ENCODE results near the gene RAPH1.

Gene RAPH1

DNA sequence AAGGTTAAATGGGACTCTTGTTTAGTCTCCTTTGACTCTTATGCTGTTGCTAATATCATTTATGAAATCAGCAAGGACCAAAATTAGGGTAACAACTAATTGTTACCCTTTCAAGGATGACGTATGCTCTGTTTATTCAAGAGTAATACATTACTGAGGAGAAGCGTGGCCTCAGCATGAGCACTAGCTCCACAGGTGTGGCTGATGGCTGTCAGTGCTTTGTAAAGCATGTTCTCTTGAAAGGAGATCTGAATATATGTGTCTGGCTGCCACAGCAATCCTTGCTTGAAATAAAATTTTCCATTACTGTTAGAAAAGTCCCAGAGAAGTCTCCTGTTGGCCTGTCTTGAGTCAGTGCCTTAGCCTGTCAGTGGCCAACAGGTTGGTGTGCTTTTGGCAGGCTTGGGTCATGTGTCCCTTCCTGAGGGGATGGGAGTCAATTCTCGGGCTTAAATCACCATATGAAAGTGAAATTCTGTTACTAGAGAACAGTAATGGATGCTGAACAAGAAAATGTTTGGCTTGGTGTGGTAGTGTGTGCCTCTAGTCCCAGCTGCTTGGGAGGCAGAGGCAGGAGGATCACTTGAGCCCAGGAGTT is 174.2 kb downstream of the RAPH1 start:
- DNase-seq (ENCODE audit: low spot score) = no peak

DNA sequence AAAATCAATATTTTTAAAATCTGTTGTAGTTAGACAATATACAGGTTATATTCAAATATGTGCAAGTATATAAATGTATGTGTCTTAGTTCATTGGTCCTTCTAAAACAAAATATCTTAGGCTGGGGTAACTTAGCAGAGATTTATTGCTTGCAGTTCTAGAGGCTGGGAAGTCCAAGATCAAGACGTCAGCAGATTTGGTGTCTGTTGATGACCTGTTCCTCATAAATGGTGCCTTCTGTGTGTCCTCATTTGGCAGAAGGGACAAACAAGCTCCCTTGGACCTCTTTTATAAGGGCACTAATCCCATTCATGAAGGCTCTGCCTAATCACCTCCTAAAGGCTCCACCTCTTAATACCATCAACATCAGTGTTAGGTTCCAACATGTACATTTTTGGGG is 175.7 kb downstream of the RAPH1 start:
- DNase-seq (ENCODE audit: low spot score) = no peak

DNA sequence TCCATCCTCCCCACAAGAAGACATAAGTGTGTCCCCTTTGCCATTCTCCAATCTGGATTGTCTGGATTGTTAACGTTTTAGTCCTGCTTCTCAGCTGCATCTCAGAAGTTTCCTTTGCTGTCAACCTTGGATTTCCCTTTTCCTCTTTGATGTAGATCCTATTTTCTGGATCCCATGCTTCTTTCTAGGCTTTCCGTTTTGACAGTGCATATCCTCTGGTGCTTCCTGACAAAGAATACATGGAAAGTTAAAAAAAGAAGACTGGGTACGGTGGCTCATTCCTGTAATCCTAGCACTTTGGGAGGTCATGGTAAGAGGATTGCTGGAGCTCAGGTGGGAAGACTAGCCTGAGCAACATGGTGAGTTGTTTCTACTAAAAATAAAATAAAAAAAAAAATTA is 180.1 kb downstream of the RAPH1 start:
- DNase-seq (ENCODE audit: low spot score) = no peak

DNA sequence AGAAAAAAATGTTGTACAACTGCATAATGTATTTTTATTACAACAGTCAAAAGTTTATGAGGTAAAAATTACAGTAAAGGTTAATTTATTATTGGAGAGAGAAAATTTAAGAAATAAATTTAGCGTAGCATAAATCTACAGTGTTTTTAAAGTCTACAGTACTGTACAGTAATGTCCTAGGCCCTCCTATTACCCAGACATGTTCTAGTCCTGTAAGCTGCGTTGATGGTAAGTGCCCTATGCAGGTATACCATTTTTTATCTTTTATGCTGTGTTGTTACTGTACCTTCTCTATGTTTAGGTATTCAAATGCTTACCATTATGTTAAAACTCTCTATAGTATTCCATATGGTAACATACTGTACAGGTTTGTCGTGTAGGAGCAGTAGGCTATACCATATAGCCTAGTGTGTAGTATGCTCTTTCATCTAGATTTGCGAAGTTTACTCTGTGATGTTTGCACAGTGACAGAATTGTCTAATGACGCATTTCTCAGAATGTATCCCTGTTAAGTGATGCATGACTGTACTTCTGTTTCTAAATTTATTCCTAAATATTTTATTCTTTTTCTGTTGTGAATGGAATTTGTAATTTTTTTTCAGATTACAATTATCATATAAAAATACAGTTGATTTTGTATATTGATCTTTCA is 182.4 kb downstream of the RAPH1 start:
- no peak for DNase-seq (ENCODE audit: low spot score)

DNA sequence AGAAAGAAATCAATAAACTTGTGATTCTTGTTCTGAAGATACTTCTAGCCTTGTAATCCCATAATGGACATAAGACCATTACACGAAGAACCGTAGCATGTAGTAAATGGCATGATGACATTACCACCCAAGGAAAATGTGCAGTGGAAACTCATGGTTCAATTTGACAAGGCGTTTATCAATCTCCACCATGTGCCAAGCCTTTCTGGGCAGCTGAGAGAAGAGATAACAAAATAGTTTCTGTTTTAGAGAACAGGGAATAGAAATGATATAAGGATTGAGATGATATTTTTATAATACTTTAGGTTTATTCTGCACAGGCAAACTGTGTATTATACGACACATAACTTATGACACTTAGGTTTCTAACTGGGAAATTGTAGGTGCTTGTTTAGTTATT is 187.7 kb downstream of the RAPH1 start:
- no peak for DNase-seq (ENCODE audit: low spot score)

DNA sequence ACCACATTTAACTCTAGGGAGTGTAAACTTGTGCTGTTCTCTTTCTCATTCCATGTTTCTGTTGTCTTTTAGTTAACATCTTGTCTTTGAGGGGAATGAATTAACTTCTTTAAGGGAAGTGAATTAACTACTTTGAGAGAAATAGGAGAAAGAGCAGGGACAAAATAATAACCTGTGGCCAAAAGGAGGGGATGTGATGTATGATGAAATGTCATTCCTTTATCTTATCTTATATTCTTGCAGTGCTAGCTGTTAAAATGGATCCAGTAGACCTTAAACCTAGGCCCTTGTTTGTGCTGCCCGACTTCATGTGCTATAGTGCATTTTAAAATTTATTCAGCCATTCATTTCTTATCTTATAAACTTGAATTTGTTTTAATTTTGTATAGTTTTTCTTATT is 188.5 kb downstream of the RAPH1 start:
- DNase-seq (ENCODE audit: low spot score) = no peak

DNA sequence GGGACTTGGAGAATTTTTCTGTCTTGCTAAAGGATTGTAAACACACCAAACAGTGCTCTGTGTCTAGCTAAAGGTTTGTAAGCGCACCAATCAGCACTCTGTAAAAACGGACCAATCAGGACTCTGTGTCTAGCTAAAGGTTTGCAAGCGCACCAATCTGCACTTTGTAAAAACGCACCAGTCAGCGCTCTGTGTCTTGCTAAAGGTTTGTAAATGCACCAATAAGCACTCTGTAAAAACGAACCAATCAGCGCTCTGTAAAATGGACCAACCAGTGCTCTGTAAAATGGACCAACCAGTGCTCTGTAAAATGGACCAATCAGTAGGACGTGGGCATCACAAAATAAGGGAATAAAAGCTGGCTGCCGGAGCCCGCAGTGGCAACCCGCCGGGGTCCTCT is 190.4 kb downstream of the RAPH1 start:
- no peak for DNase-seq (ENCODE audit: low spot score)

Data from kidney capillary endothelial cell (primary cell).